Testis (tissue), 2 donors: Measurements from ENCODE around the gene ARFGEF3.

Experiments used
- CTCF ChIP-seq, 3 experiments: fragments of 450-650 bp in 2 of 3; fragments of 200-600 bp in 1 of 3; sonication (generic) in 1 of 3; IDR thresholded peaks; one replicate each; pipeline ENCODE4 v1.5.1; 2016 to 2019; ENCODE audit warnings: antibody characterized with exemption in 3 of 3, mild to moderate bottlenecking in 2 of 3, moderate library complexity in 1 of 3
- POLR2A ChIP-seq: fragments of 450-650 bp; IDR thresholded peaks from one replicate; pipeline ENCODE4 v1.6.1; 2017; ENCODE audit warnings: antibody characterized with exemption, mild to moderate bottlenecking, moderate library complexity

GRCh38 chr6:138218449-138218848 lies 56.7 kb downstream of the ARFGEF3 start, which contains the start of gene PBOV1:
- TF ChIP-seq CTCF (IDR thresholded peaks at IDR 0.05), result no peak
- no peak for TF ChIP-seq POLR2A
